Right ventricle myocardium superior (tissue), 1 donor: ENCODE results near the gene SYCE1L. TPM values are rescaled to one million over a fixed set of nuclear protein-coding genes. Genes with fewer than 3 reads are reported as not detected.
"Not testable (repeated sequence)": the region's sequence is repeated elsewhere in the genome, so short reads cannot be mapped to it uniquely, and the experiment has no call there.

ENCODE experiments used
- ATAC-seq: fragments of 200-7000 bp; cut with Tn5 transposase; one replicate; pipeline ENCODE4 v1.9.1; 2020; ENCODE audit warnings: mild to moderate bottlenecking; ENCODE audit not compliant: poor library complexity
- DNase-seq: peaks from one replicate; pipeline ENCODE4 v3.0.0-alpha.2; 2020
- intact Hi-C: fragments of 100-400 bp; cut with DNase I; formaldehyde crosslinking; loops from one replicate; pipeline ENCODE4 v1.11.2; 2022
- total RNA-seq: library from RNA; stranded (reverse); fragmentation: NEBNext Ultra II Directional; extraction: Animal tissue kit (Norgen Biotek cat#: 25700); gene quantifications from one replicate; pipeline ENCODE4 v1.2.1, GENCODE V29; 2021
- donor health status: DM: no; HTN: yes; CAD: no; lungs with severe emphysema.

Gene SYCE1L
- total RNA-seq, 1 donor from 2014 or later: 0.46 TPM

DNA sequence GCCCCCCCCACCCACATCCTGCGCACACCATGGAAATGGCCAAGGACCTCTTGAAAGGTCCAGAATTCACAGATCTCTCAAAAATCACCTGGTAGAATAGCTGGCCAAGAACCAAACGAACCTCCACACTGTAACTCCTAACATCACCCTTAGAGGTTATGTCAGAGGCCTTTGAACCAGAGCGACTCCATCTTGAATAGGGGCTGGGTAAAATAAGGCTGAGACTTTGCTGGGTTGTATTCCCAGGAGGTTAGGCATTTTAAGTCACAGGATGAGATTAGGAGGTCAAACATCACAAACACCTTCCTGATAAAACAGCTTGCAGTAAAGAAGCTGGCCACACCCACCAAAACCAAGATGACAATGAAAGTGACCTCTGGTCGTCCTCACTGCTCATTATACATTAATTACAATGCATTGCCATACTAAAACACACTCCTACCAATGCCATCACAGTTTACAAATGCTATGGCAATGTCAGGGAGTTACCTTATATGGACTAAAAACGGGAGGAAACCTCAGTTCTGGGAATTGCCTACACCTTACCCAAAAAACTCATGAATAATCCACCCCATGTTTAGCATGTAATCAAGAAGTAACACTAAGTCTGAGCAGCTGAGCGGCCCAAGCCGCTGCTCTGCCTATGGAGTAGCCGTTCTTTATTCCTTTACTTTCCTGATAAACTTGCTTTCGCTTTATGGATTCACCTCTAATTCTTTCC lies 34.8 kb downstream of the SYCE1L start:
- ATAC-seq (no peak), DNase-seq (no peak)
- intact Hi-C loops: loop anchor here (10.0 kb wide), 1 partner anchor 421 kb away; no protein-coding TSS in a partner anchor

- intact Hi-C loops: loop anchor here (10.0 kb wide), 1 partner anchor 420 kb away; no protein-coding TSS in a partner anchor
- ATAC-seq (no peak), DNase-seq (no peak)
Measured at GRCh38 chr16:77234611-77235010, 35.4 kb downstream of the SYCE1L start.

GRCh38 chr16:77236063-77236511 lies 36.9 kb downstream of the SYCE1L start:
- DNase-seq: peak; percentile 90
- peak; percentile 100 for ATAC-seq
- intact Hi-C loops: loop anchor here (10.0 kb wide), 1 partner anchor 419 kb away; no protein-coding TSS in a partner anchor

GRCh38 chr16:77238593-77238992 lies 39.4 kb downstream of the SYCE1L start:
- intact Hi-C loops: loop anchor here (2.0 to 10.0 kb wide), 2 partner anchors 346 to 416 kb away; no protein-coding TSS in a partner anchor
- ATAC-seq: no peak
- no peak for DNase-seq

DNA sequence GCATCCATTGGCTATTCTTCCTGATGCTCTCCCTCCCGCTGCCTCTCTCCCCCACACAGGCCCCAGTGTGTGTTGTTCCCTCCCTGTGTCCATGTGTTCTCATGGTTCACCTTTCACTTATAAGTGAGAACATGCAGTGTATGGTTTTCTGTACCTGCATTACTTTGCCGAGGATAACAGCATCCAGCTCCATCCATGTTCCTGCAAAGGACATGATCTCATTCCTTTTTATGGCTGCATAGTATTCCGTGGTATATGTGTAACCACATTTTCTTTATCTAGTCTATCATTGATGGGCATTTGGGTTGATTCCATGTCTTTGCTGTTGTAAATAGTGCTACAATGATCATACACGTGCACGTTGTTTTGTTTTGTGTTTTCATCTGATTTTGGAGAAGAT lies 43.3 kb downstream of the SYCE1L start:
- not testable (repeated sequence) for ATAC-seq, DNase-seq
- intact Hi-C loops: loop anchor here (10.0 kb wide), 1 partner anchor 62 kb away; no protein-coding TSS in a partner anchor

- ATAC-seq: no peak
- no peak for DNase-seq
- intact Hi-C loops: loop anchor here (10.0 kb wide), 1 partner anchor 59 kb away; no protein-coding TSS in a partner anchor
Measured at GRCh38 chr16:77246150-77246549, 46.9 kb downstream of the SYCE1L start.

DNA sequence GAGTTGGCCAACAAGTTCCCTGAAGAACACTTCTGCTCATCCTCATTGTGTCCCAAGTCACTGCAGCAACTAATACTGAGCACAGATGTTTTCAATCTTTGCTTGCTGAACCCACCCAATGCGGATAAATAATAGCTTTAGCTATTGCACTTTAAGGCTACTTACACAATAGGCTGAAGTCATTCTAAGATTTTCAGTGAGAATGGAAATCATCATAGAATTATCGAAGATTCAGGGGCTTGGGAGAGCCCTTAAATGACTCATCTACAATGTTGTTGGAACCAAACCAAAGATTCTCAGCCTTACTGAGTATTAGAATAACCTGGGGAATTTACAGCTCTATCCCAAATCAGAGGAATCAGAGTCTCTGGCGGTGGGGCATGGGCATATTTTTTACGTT lies 51.2 kb downstream of the SYCE1L start:
- intact Hi-C loops: no loop called here
- no peak for DNase-seq
- ATAC-seq: no peak

Other genes with a start within 250 kb of the SYCE1L start
- gene MON1B, start 8.2 kb upstream of the SYCE1L start, total RNA-seq: 15.9 TPM
- not detected for gene ADAMTS18, start 235.6 kb downstream of the SYCE1L start, total RNA-seq